ENCODE measurements around the gene CAMKK2. TPM values are rescaled to one million over a fixed set of nuclear protein-coding genes. Genes with fewer than 3 reads are reported as not detected.

Gene CAMKK2
- total and polyA plus RNA-seq, 2 of the 13 experiments (the other 11 are each of a cell fraction or from before 2014, with no cell fraction given): 18.8 to 20.0 TPM

- FAIRE-seq: no peak
- DNase-seq (ENCODE audit: low spot score): no peak
- Histone ChIP-seq H3K27ac (ENCODE audit: extremely low read length, insufficient read depth, low read length) (no peak overlapping the region), H3K79me2 (ENCODE audit: insufficient read depth, low read length) (peaks cover 4% of the 10 kb centered on the region), H2AFZ (ENCODE audit: low read length) (no peak overlapping the region), H3K9ac (ENCODE audit: insufficient read depth, low read depth, low read length) (no peak overlapping the region), H3K9me3 (ENCODE audit: low read length) (no peaks in the 10 kb centered on the region), H4K20me1 (ENCODE audit: insufficient read depth, low read length) (no peaks in the 10 kb centered on the region), H3K36me3 (replicated peaks in 1 of 2; ENCODE audit: control insufficient read depth in 1 of 2, insufficient read depth in 2 of 2, low read length in 2 of 2) (peaks cover 16 to 37% of the 10 kb centered on the region in 2 experiments; a peak in 4 of 5 replicates), H3K27me3 (ENCODE audit: control insufficient read depth in 1 of 2, insufficient read depth in 2 of 2, low read length in 2 of 2) (no peaks in the 10 kb centered on the region), H3K4me1 (ENCODE audit: insufficient read depth, low read length) (no peaks in the 10 kb centered on the region), H3K4me2 (ENCODE audit: low read depth, low read length) (no peak overlapping the region), H3K4me3 (replicated peaks in 1 of 3; ENCODE audit: insufficient read depth in 1 of 3, low read depth in 2 of 3, low read length in 3 of 3) (no peak overlapping the region)
- BruUV-seq (replicated peaks): no TSS peak
- TF ChIP-seq, protein P1, sequence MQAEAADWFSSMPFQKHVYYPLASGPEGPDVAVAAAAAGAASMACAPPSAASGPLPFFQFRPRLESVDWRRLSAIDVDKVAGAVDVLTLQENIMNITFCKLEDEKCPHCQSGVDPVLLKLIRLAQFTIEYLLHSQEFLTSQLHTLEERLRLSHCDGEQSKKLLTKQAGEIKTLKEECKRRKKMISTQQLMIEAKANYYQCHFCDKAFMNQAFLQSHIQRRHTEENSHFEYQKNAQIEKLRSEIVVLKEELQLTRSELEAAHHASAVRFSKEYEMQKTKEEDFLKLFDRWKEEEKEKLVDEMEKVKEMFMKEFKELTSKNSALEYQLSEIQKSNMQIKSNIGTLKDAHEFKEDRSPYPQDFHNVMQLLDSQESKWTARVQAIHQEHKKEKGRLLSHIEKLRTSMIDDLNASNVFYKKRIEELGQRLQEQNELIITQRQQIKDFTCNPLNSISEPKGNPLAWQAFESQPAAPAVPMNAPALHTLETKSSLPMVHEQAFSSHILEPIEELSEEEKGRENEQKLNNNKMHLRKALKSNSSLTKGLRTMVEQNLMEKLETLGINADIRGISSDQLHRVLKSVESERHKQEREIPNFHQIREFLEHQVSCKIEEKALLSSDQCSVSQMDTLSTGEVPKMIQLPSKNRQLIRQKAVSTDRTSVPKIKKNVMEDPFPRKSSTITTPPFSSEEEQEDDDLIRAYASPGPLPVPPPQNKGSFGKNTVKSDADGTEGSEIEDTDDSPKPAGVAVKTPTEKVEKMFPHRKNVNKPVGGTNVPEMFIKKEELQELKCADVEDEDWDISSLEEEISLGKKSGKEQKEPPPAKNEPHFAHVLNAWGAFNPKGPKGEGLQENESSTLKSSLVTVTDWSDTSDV (CRISPR knock-in tag; IDR thresholded peaks at IDR 0.05): no peak
- TF ChIP-seq JDP2 (CRISPR knock-in tag; IDR thresholded peaks at IDR 0.05; ENCODE audit: borderline replicate concordance) (no peak), HDAC6 (IDR thresholded peaks at IDR 0.05; ENCODE audit: low read depth, low read length) (no peak)
- POLR2A ChIA-PET: interaction anchor here (1.0 kb wide), 1 partner anchor 9 kb away, joined by 3 read pairs; no protein-coding TSS in a partner anchor
- WGBS (ENCODE audit: low lambda C conversion rate): 99% methylated on average over 7 of the region's 14 CpGs
- in situ Hi-C loops (cut with HindIII; ENCODE audit: extremely low pct_ligation_motif_present, low pct_unique_long_range_greater_than_20kb): no loop called here
- CTCF ChIA-PET (ENCODE audit: low intra/inter-chr PET ratio, low total read pairs): no interaction called here
- intact Hi-C loops (cut with micrococcal nuclease; ENCODE audit: unreplicated experiment): no loop called here
- ATAC-seq: no peak; the same call in 2 of the 3 replicates
Measured at GRCh38 chr12:121273364-121273896, 23.1 kb downstream of the CAMKK2 start.

DNA sequence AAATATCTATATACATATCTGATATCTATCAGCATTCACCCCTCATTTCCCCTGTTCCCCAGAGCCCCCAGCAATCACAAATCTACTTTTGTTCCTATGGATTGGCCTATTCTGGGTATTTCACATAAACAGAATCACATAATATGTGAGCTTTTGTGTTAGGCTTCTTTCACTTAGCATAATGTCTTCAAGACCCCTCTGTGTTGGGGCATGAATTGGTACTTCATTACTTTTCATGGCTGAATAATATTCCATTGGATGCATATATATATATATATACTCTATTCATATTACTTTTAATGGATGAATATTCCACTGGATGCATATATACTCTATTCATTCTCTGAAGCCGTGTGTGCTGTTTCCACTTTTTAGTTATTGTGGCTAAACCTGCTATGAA lies 28.7 kb downstream of the CAMKK2 start:
- H3K9ac ChIP-seq (ENCODE audit: insufficient read depth, low read depth, low read length): no peak overlapping the region
- no peaks in the 10 kb centered on the region for H3K79me2 ChIP-seq (ENCODE audit: insufficient read depth, low read length)
- no peak overlapping the region for H3K4me2 ChIP-seq (ENCODE audit: low read depth, low read length)
- H3K4me1 ChIP-seq (ENCODE audit: insufficient read depth, low read length): no peaks in the 10 kb centered on the region
- peaks cover 16 to 46% of the 10 kb centered on the region in 2 experiments; a peak in 4 of 5 replicates for H3K36me3 ChIP-seq (replicated peaks in 1 of 2; ENCODE audit: control insufficient read depth in 1 of 2, insufficient read depth in 2 of 2, low read length in 2 of 2)
- DNase-seq (ENCODE audit: low spot score): no peak
- TF ChIP-seq HNF4G (IDR thresholded peaks at IDR 0.05; ENCODE audit: borderline replicate concordance, low read depth, low read length) (no peak), HNF4G (CRISPR knock-in tag; IDR thresholded peaks at IDR 0.05; ENCODE audit: borderline replicate concordance, low read depth) (no peak), PREB (CRISPR knock-in tag; IDR thresholded peaks at IDR 0.05) (no peak)
- no peaks in the 10 kb centered on the region for H4K20me1 ChIP-seq (ENCODE audit: insufficient read depth, low read length)
- ChIA-PET POLR2A (no interaction called here), CTCF (ENCODE audit: low intra/inter-chr PET ratio, low total read pairs) (no interaction called here)
- H3K27me3 ChIP-seq (ENCODE audit: control insufficient read depth in 1 of 2, insufficient read depth in 2 of 2, low read length in 2 of 2): no peaks in the 10 kb centered on the region
- intact Hi-C loops (cut with micrococcal nuclease; ENCODE audit: unreplicated experiment) (no loop called here), in situ Hi-C loops (cut with HindIII; ENCODE audit: extremely low pct_ligation_motif_present, low pct_unique_long_range_greater_than_20kb) (no loop called here)
- H2AFZ ChIP-seq (ENCODE audit: low read length): no peak overlapping the region
- no peak overlapping the region for H3K27ac ChIP-seq (ENCODE audit: extremely low read length, insufficient read depth, low read length)
- ATAC-seq: no peak
- no peak for FAIRE-seq
- no peak overlapping the region for H3K4me3 ChIP-seq (replicated peaks in 1 of 3; ENCODE audit: insufficient read depth in 1 of 3, low read depth in 2 of 3, low read length in 3 of 3)
- no peaks in the 10 kb centered on the region for H3K9me3 ChIP-seq (ENCODE audit: low read length)
- 100% methylated on average over 1 of the region's 1 CpG for WGBS (ENCODE audit: low lambda C conversion rate)
- BruUV-seq (replicated peaks): no TSS peak
